ENCODE data around the gene ALKBH8. TPM values are rescaled to one million over a fixed set of nuclear protein-coding genes. Genes with fewer than 3 reads are reported as not detected.

ALKBH8 gene
- polyA plus RNA-seq, 1 experiment, result 7.3 TPM

- TF ChIP-seq CTCF (IDR thresholded peaks at IDR 0.05; ENCODE audit: low read depth, low read length), result no peak
- CTCF ChIA-PET, result no interaction called here
- Histone ChIP-seq H3K27me3 (ENCODE audit: control insufficient read depth, insufficient read depth, low read length) (peaks cover 2% of the 10 kb centered on the region), H3K9me3 (ENCODE audit: control insufficient read depth, insufficient read depth, low read length) (no peaks in the 10 kb centered on the region), H3K4me3 (ENCODE audit: low read depth, low read length) (no peak overlapping the region), H3K27ac (ENCODE audit: low read depth, low read length) (no peak overlapping the region)
- POLR2A ChIA-PET, result no interaction called here
- DNase-seq (ENCODE audit: low read depth, low spot score), result peak; percentile 11
Observed at GRCh38 chr11:107478922-107479321, 86.6 kb downstream of the ALKBH8 start.

- ChIA-PET POLR2A (no interaction called here), CTCF (interaction anchor here (0.6 kb wide), 1 partner anchor 332 kb away, joined by 3 read pairs; no protein-coding TSS in a partner anchor)
- DNase-seq (ENCODE audit: low read depth, low spot score), result no peak
- no peak overlapping the region for H3K27ac ChIP-seq (ENCODE audit: low read depth, low read length)
- H3K4me3 ChIP-seq (ENCODE audit: low read depth, low read length), result no peak overlapping the region
- no peaks in the 10 kb centered on the region for H3K9me3 ChIP-seq (ENCODE audit: control insufficient read depth, insufficient read depth, low read length)
- peaks cover 3% of the 10 kb centered on the region for H3K27me3 ChIP-seq (ENCODE audit: control insufficient read depth, insufficient read depth, low read length)
- no peak for TF ChIP-seq CTCF (IDR thresholded peaks at IDR 0.05; ENCODE audit: low read depth, low read length)
Observed at GRCh38 chr11:107477820-107478219, 87.7 kb downstream of the ALKBH8 start.

GRCh38 chr11:107473792-107474191 is 91.7 kb downstream of the ALKBH8 start:
- H3K27ac ChIP-seq (ENCODE audit: low read depth, low read length), result no peak overlapping the region
- no peak overlapping the region for H3K4me3 ChIP-seq (ENCODE audit: low read depth, low read length)
- ChIA-PET POLR2A (no interaction called here), CTCF (no interaction called here)
- peaks cover 4% of the 10 kb centered on the region for H3K27me3 ChIP-seq (ENCODE audit: control insufficient read depth, insufficient read depth, low read length)
- H3K9me3 ChIP-seq (ENCODE audit: control insufficient read depth, insufficient read depth, low read length), result no peaks in the 10 kb centered on the region
- peak; percentile 11 for DNase-seq (ENCODE audit: low read depth, low spot score)
- no peak for TF ChIP-seq CTCF (IDR thresholded peaks at IDR 0.05; ENCODE audit: low read depth, low read length)

GRCh38 chr11:107472966-107473365 is 92.6 kb downstream of the ALKBH8 start:
- ChIA-PET CTCF (no interaction called here), POLR2A (no interaction called here)
- DNase-seq (ENCODE audit: low read depth, low spot score), result no peak
- Histone ChIP-seq H3K27me3 (ENCODE audit: control insufficient read depth, insufficient read depth, low read length) (peaks cover 4% of the 10 kb centered on the region), H3K4me3 (ENCODE audit: low read depth, low read length) (no peak overlapping the region), H3K9me3 (ENCODE audit: control insufficient read depth, insufficient read depth, low read length) (no peaks in the 10 kb centered on the region), H3K27ac (ENCODE audit: low read depth, low read length) (no peak overlapping the region)
- no peak for TF ChIP-seq CTCF (IDR thresholded peaks at IDR 0.05; ENCODE audit: low read depth, low read length)

GRCh38 chr11:107468596-107468995 is 96.9 kb downstream of the ALKBH8 start:
- DNase-seq (ENCODE audit: low read depth, low spot score), result peak; percentile 7
- ChIA-PET CTCF (no interaction called here), POLR2A (no interaction called here)
- no peak overlapping the region for H3K27ac ChIP-seq (ENCODE audit: low read depth, low read length)
- no peak overlapping the region for H3K4me3 ChIP-seq (ENCODE audit: low read depth, low read length)
- peaks cover 2% of the 10 kb centered on the region for H3K27me3 ChIP-seq (ENCODE audit: control insufficient read depth, insufficient read depth, low read length)
- TF ChIP-seq CTCF (IDR thresholded peaks at IDR 0.05; ENCODE audit: low read depth, low read length), result no peak
- H3K9me3 ChIP-seq (ENCODE audit: control insufficient read depth, insufficient read depth, low read length), result no peaks in the 10 kb centered on the region
